ENCODE data around the gene TMEM30A. TPM values are rescaled to one million over a fixed set of nuclear protein-coding genes. Genes with fewer than 3 reads are reported as not detected.

The TMEM30A gene
- total and polyA plus RNA-seq, 2 of the 13 experiments (the other 11 are each of a cell fraction or from before 2014, with no cell fraction given): 17.6 to 54.4 TPM

DNA sequence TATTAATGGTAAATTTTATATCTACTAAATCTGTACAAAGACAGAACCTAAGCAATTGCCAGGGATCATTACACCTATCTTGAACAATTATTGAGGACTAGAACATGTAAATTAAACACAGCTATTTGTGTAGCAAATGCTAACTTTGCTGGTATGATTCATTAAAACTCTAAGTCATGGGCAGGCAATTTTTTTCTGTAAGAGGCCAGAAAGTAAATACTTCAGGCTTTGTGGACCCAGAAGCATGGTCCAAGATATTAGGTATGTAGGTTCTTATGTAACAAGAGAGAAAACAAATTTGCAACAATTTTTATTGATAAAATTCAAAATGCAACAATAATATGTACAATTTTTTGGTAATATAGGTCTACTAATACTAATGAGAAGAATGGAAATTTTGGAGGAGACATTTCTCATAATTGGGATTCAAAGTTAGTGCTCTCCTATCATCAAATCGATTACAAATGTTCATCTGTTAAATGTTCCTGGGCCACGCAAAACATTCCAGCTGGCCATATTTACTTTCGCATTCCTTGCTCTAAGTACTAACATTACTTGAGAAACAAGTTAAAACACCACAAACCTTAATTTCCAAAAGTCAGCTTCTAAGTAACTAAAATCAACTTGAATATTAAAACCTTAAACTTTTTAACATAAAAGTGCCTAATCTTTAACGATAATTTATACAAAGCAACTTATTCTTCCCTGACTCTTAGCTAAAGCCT is 4.3 kb downstream of the TMEM30A start:
- no peaks in the 10 kb centered on the region for H3K9me3 ChIP-seq (ENCODE audit: low read length)
- peaks cover 93% of the 10 kb centered on the region for H3K79me2 ChIP-seq (ENCODE audit: insufficient read depth, low read length)
- ChIA-PET CTCF (ENCODE audit: low intra/inter-chr PET ratio, low total read pairs) (no interaction called here), POLR2A (no interaction called here)
- H3K9ac ChIP-seq (ENCODE audit: insufficient read depth, low read depth, low read length): 0 out of 2 replicates have a peak overlapping the region, but pooled peaks have one; percentile 21
- no peak for DNase-seq (ENCODE audit: low spot score)
- H3K36me3 ChIP-seq (replicated peaks in 1 of 2; ENCODE audit: control insufficient read depth in 1 of 2, insufficient read depth in 2 of 2, low read length in 2 of 2): peaks cover 0 to 3% of the 10 kb centered on the region in 2 experiments; a peak in 2 of 5 replicates
- in situ Hi-C loops (cut with HindIII; ENCODE audit: extremely low pct_ligation_motif_present, low pct_unique_long_range_greater_than_20kb) (loop anchor here (10.0 kb wide), 1 partner anchor 245 kb away; no protein-coding TSS in a partner anchor), intact Hi-C loops (cut with micrococcal nuclease; ENCODE audit: unreplicated experiment) (no loop called here)
- TF ChIP-seq ZNF761 (CRISPR knock-in tag; conservative IDR thresholded peaks at IDR 0.05) (no peak), HMGA1 (CRISPR knock-in tag; conservative IDR thresholded peaks at IDR 0.05) (no peak), SMARCC2 (IDR thresholded peaks at IDR 0.05) (no peak), SAP130 (CRISPR knock-in tag; IDR thresholded peaks at IDR 0.05; ENCODE audit: low read depth) (0 out of 2 replicates have a peak, but pooled peaks have one; percentile 7), CHD4 (IDR thresholded peaks at IDR 0.05; ENCODE audit: borderline replicate concordance, low read length) (no peak), ZNF670 (CRISPR knock-in tag; IDR thresholded peaks at IDR 0.05; ENCODE audit: borderline replicate concordance) (no peak), RXRB (CRISPR knock-in tag; IDR thresholded peaks at IDR 0.05; ENCODE audit: borderline replicate concordance) (0 out of 2 replicates have a peak, but pooled peaks have one; percentile 8), ZNF816 (CRISPR knock-in tag; IDR thresholded peaks at IDR 0.05; ENCODE audit: borderline replicate concordance) (no peak)
- TF ChIP-seq, protein P1, sequence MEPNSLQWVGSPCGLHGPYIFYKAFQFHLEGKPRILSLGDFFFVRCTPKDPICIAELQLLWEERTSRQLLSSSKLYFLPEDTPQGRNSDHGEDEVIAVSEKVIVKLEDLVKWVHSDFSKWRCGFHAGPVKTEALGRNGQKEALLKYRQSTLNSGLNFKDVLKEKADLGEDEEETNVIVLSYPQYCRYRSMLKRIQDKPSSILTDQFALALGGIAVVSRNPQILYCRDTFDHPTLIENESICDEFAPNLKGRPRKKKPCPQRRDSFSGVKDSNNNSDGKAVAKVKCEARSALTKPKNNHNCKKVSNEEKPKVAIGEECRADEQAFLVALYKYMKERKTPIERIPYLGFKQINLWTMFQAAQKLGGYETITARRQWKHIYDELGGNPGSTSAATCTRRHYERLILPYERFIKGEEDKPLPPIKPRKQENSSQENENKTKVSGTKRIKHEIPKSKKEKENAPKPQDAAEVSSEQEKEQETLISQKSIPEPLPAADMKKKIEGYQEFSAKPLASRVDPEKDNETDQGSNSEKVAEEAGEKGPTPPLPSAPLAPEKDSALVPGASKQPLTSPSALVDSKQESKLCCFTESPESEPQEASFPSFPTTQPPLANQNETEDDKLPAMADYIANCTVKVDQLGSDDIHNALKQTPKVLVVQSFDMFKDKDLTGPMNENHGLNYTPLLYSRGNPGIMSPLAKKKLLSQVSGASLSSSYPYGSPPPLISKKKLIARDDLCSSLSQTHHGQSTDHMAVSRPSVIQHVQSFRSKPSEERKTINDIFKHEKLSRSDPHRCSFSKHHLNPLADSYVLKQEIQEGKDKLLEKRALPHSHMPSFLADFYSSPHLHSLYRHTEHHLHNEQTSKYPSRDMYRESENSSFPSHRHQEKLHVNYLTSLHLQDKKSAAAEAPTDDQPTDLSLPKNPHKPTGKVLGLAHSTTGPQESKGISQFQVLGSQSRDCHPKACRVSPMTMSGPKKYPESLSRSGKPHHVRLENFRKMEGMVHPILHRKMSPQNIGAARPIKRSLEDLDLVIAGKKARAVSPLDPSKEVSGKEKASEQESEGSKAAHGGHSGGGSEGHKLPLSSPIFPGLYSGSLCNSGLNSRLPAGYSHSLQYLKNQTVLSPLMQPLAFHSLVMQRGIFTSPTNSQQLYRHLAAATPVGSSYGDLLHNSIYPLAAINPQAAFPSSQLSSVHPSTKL (CRISPR knock-in tag; IDR thresholded peaks at IDR 0.05): peak; percentile 15; the same call in 1 of the 2 replicates
- TF ChIP-seq, protein P2, sequence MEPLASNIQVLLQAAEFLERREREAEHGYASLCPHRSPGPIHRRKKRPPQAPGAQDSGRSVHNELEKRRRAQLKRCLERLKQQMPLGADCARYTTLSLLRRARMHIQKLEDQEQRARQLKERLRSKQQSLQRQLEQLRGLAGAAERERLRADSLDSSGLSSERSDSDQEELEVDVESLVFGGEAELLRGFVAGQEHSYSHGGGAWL (CRISPR knock-in tag; IDR thresholded peaks at IDR 0.05): no peak
- TF ChIP-seq, protein P3, sequence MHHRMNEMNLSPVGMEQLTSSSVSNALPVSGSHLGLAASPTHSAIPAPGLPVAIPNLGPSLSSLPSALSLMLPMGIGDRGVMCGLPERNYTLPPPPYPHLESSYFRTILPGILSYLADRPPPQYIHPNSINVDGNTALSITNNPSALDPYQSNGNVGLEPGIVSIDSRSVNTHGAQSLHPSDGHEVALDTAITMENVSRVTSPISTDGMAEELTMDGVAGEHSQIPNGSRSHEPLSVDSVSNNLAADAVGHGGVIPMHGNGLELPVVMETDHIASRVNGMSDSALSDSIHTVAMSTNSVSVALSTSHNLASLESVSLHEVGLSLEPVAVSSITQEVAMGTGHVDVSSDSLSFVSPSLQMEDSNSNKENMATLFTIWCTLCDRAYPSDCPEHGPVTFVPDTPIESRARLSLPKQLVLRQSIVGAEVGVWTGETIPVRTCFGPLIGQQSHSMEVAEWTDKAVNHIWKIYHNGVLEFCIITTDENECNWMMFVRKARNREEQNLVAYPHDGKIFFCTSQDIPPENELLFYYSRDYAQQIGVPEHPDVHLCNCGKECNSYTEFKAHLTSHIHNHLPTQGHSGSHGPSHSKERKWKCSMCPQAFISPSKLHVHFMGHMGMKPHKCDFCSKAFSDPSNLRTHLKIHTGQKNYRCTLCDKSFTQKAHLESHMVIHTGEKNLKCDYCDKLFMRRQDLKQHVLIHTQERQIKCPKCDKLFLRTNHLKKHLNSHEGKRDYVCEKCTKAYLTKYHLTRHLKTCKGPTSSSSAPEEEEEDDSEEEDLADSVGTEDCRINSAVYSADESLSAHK (CRISPR knock-in tag; IDR thresholded peaks at IDR 0.05; ENCODE audit: borderline replicate concordance): no peak
- no peak overlapping the region for H3K4me3 ChIP-seq (replicated peaks in 1 of 3; ENCODE audit: insufficient read depth in 1 of 3, low read depth in 2 of 3, low read length in 3 of 3)
- peak; percentile 12 for FAIRE-seq
- H4K20me1 ChIP-seq (ENCODE audit: insufficient read depth, low read length): peaks cover 15% of the 10 kb centered on the region
- peak overlapping the region; percentile 75 for H3K4me2 ChIP-seq (ENCODE audit: low read depth, low read length)
- no TSS peak for BruUV-seq (replicated peaks)
- H3K27me3 ChIP-seq (ENCODE audit: control insufficient read depth in 1 of 2, insufficient read depth in 2 of 2, low read length in 2 of 2): no peaks in the 10 kb centered on the region; a peak in 1 of 5 replicates
- no peak overlapping the region for H2AFZ ChIP-seq (ENCODE audit: low read length)
- H3K27ac ChIP-seq (ENCODE audit: extremely low read length, insufficient read depth, low read length): no peak overlapping the region
- WGBS (ENCODE audit: low lambda C conversion rate): 78% methylated on average over 4 of the region's 4 CpGs
- H3K4me1 ChIP-seq (ENCODE audit: insufficient read depth, low read length): peaks cover 41% of the 10 kb centered on the region
- ATAC-seq: no peak

All from HepG2 (cell line).